Activated naive CD4-positive, alpha-beta T cell treated with anti-CD3 and anti-CD28 coated beads for 36 hours (primary cell): ENCODE results near the gene ZNF397. TPM values are rescaled to one million over a fixed set of nuclear protein-coding genes. Genes with fewer than 3 reads are reported as not detected.

Source experiments
- CTCF ChIA-PET: fragments of 350-600 bp; sonication (Branson Sonifier 250); formaldehyde crosslinking; loops from one replicate; lab custom pipeline; 2021; ENCODE audit warnings: antibody characterized with exemption; lab: Charles Lee
- DNase-seq: peaks from one replicate; pipeline ENCODE4 v3.0.0-alpha.2; 2020
- H3K27ac Mint-ChIP-seq: one replicate; pipeline ENCODE4 v1.8.0; 2021; ENCODE audit warnings: mild to moderate bottlenecking, mixed read lengths
- H3K27me3 Mint-ChIP-seq: one replicate; pipeline ENCODE4 v1.8.0; 2021; ENCODE audit warnings: low read depth, mixed read lengths
- H3K36me3 Mint-ChIP-seq: one replicate; pipeline ENCODE4 v1.8.0; 2021; ENCODE audit warnings: low read depth, mixed read lengths
- H3K4me1 Mint-ChIP-seq: one replicate; pipeline ENCODE4 v1.8.0; 2021; ENCODE audit warnings: low read depth, mixed read lengths
- H3K4me3 Mint-ChIP-seq: one replicate; pipeline ENCODE4 v1.8.0; 2021; ENCODE audit warnings: mild to moderate bottlenecking, moderate library complexity, mixed read lengths
- H3K9me3 Mint-ChIP-seq: one replicate; pipeline ENCODE4 v1.8.0; 2021; ENCODE audit warnings: mixed read lengths
- intact Hi-C: fragments of 100-400 bp; cut with micrococcal nuclease; formaldehyde crosslinking; loops from one replicate; pipeline ENCODE4 v1.15.1; 2023
- total RNA-seq, 2 experiments: library from RNA; stranded (reverse); gene quantifications; one replicate each; pipeline ENCODE4 v1.2.3, GENCODE V29; 2021

The ZNF397 gene
- total RNA-seq, 2 experiments from 2014 or later = 22.6 to 23.2 TPM

GRCh38 chr18:35278969-35279368 is 38.1 kb downstream of the ZNF397 start:
- peaks cover 15% of the 10 kb centered on the region for H3K4me1 Mint-ChIP-seq
- H3K4me3 Mint-ChIP-seq = no peak overlapping the region
- CTCF ChIA-PET = interaction anchor here (0.6 to 0.8 kb wide), 2 partner anchors 47 to 77 kb away, joined by 3 read pairs; no protein-coding TSS in a partner anchor
- no peak for DNase-seq
- intact Hi-C loops = no loop called here
- no peak overlapping the region for H3K27ac Mint-ChIP-seq
- peaks cover 3% of the 10 kb centered on the region for H3K9me3 Mint-ChIP-seq
- no peaks in the 10 kb centered on the region for H3K27me3 Mint-ChIP-seq
- H3K36me3 Mint-ChIP-seq = peaks cover 11% of the 10 kb centered on the region

- H3K9me3 Mint-ChIP-seq = peaks cover 10% of the 10 kb centered on the region
- CTCF ChIA-PET = no interaction called here
- H3K4me3 Mint-ChIP-seq = no peak overlapping the region
- H3K36me3 Mint-ChIP-seq = peaks cover 22% of the 10 kb centered on the region
- no peak for DNase-seq
- H3K4me1 Mint-ChIP-seq = peaks cover 19% of the 10 kb centered on the region
- no peak overlapping the region for H3K27ac Mint-ChIP-seq
- H3K27me3 Mint-ChIP-seq = no peaks in the 10 kb centered on the region
- intact Hi-C loops = no loop called here
Measured at GRCh38 chr18:35282353-35282752, 41.5 kb downstream of the ZNF397 start.

- CTCF ChIA-PET = interaction anchor here (0.6 to 1.0 kb wide), 2 partner anchors 8 to 103 kb away, joined by 3 read pairs; no protein-coding TSS in a partner anchor
- H3K27ac Mint-ChIP-seq = no peak overlapping the region
- H3K9me3 Mint-ChIP-seq = peaks cover 10% of the 10 kb centered on the region
- peaks cover 22% of the 10 kb centered on the region for H3K36me3 Mint-ChIP-seq
- no peak overlapping the region for H3K4me3 Mint-ChIP-seq
- peak; percentile 38 for DNase-seq
- peaks cover 20% of the 10 kb centered on the region for H3K4me1 Mint-ChIP-seq
- H3K27me3 Mint-ChIP-seq = no peaks in the 10 kb centered on the region
- intact Hi-C loops = no loop called here
Measured at GRCh38 chr18:35283923-35284794, 43.3 kb downstream of the ZNF397 start.

DNA sequence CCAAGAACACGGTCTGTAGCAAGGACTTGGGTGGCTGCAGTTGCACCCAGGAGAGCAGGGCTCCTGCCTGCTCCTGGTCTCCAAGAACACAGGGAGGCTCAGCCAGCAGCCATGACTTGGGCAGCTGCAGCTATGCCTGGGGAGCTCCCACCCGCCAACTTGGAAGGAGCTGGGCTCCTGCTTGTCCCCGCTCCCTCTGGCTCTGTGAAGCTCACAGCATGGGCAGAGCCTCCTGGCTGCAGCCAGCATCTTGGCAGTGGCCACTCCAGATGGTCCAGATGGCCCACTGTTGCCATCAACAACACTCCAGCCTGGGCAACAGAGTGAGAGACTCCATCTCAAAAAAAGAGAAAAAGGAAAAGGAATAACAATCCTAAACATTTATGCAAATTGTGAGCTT is 44.0 kb downstream of the ZNF397 start:
- no peaks in the 10 kb centered on the region for H3K27me3 Mint-ChIP-seq
- H3K9me3 Mint-ChIP-seq = peaks cover 9% of the 10 kb centered on the region
- no peak for DNase-seq
- H3K36me3 Mint-ChIP-seq = peaks cover 27% of the 10 kb centered on the region
- H3K27ac Mint-ChIP-seq = no peak overlapping the region
- H3K4me3 Mint-ChIP-seq = no peak overlapping the region
- intact Hi-C loops = no loop called here
- H3K4me1 Mint-ChIP-seq = peaks cover 23% of the 10 kb centered on the region
- CTCF ChIA-PET = no interaction called here

DNA sequence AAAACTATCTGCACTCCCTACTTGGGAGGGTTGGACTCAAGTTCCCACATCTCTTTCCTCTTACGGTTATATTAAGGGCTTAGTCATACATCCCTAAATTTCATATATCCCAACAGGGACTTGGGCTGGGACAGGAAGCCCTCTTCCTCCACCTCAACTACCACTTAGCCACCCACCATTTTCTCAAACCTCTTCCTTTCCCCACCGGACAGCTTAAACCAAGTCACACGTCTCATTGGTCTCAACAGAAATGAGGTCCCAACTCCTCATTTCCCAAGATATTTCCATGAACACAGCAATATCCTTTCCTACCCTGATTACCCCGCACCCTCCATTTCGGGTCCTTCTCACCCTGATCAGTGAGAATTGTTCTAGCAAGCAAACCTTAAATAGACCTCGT is 48.5 kb downstream of the ZNF397 start:
- peaks cover 46% of the 10 kb centered on the region for H3K4me1 Mint-ChIP-seq
- peaks cover 36% of the 10 kb centered on the region for H3K36me3 Mint-ChIP-seq
- CTCF ChIA-PET = interaction anchor here (0.9 to 1.2 kb wide), 2 partner anchors 11 to 47 kb away, joined by 4 to 5 read pairs; no protein-coding TSS in a partner anchor

GRCh38 chr18:35289727-35290093 is 48.9 kb downstream of the ZNF397 start:
- intact Hi-C loops = loop anchor here (1.0 to 5.0 kb wide), 12 partner anchors 22 to 683 kb away; partner anchors contain the start of genes GALNT1, INO80C, RMP24 and ZNF24
- CTCF ChIA-PET = interaction anchor here (0.9 to 1.2 kb wide), 2 partner anchors 32 to 47 kb away, joined by 3 to 4 read pairs; no protein-coding TSS in a partner anchor
- peak overlapping the region; percentile 97 for H3K27ac Mint-ChIP-seq
- peaks cover 2% of the 10 kb centered on the region for H3K27me3 Mint-ChIP-seq
- peaks cover 9% of the 10 kb centered on the region for H3K9me3 Mint-ChIP-seq
- peaks cover 46% of the 10 kb centered on the region for H3K4me1 Mint-ChIP-seq
- DNase-seq = peak; percentile 51
- peak overlapping the region; percentile 96 for H3K4me3 Mint-ChIP-seq
- peaks cover 40% of the 10 kb centered on the region for H3K36me3 Mint-ChIP-seq

More for the DNA sequence above, 48.5 kb downstream of the ZNF397 start:
- Mint-ChIP-seq H3K9me3 (peaks cover 9% of the 10 kb centered on the region), H3K27me3 (peaks cover 2% of the 10 kb centered on the region), H3K27ac (peak overlapping the region; percentile 97), H3K4me3 (peak overlapping the region; percentile 96)
- intact Hi-C loops = no loop called here
- no peak for DNase-seq

DNA sequence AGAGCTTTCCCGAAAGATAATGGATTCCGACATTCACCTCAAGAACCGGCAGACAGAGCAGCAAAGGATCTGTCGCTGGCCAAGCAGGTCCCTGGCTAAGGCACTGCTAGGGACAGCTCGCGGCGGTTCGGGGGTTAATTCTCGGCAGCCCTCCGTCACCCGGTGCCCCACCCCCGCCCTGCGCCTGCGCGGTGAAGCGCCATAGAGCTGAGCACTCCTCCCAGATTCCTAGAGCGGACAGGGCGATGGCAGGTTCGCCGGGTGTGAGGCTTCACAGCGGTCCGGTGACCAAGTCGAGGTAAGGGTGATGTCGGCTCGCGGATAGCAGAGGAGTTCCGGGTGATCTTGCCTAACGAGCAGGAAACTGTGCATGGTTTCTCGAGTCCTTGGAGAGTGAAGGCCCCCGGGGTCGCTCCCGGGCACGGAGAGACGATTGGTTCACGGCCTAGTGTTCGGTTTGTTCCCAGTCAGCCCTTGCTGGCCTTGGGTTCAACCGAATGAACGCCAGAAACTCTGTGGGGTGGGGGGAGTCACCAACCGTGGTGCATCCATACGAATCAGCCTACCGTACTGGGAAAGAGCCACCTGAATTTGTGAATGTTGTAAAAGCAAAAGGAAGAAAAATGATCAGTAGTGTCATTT is 49.4 kb downstream of the ZNF397 start, which contains the start of gene ZSCAN30:
Gene ZSCAN30 (minus strand): TSS at position 136 of the 642 bp plus-strand sequence. CDS start 25,877 bp downstream, outside the sequence.
- CTCF ChIA-PET = interaction anchor here (0.9 kb wide), 1 partner anchor 32 kb away, joined by 3 read pairs; no protein-coding TSS in a partner anchor
- Mint-ChIP-seq H3K27ac (peak within 1 kb of the TSS; percentile 97), H3K9me3 (peaks cover 9% of the 10 kb centered on the region), H3K36me3 (peaks cover 45% of the 10 kb centered on the region), H3K27me3 (peaks cover 2% of the 10 kb centered on the region), H3K4me3 (peak within 1 kb of the TSS; percentile 96), H3K4me1 (peaks cover 48% of the 10 kb centered on the region)
- intact Hi-C loops = loop anchor here (1.0 to 5.0 kb wide), 12 partner anchors 23 to 682 kb away; partner anchors contain the start of genes GALNT1, INO80C, RMP24 and ZNF24
- DNase-seq = peak; percentile 96

GRCh38 chr18:35291166-35291565 is 50.3 kb downstream of the ZNF397 start:
- Mint-ChIP-seq H3K4me3 (peak overlapping the region; percentile 96), H3K27me3 (peaks cover 2% of the 10 kb centered on the region), H3K27ac (peak overlapping the region; percentile 1), H3K4me1 (peaks cover 48% of the 10 kb centered on the region), H3K36me3 (peaks cover 49% of the 10 kb centered on the region), H3K9me3 (peaks cover 3% of the 10 kb centered on the region)
- CTCF ChIA-PET = no interaction called here
- no peak for DNase-seq
- intact Hi-C loops = loop anchor here (2.0 to 5.0 kb wide), 6 partner anchors 206 to 430 kb away; partner anchors contain the start of genes GALNT1 and INO80C

GRCh38 chr18:35296060-35296459 is 55.2 kb downstream of the ZNF397 start:
- Mint-ChIP-seq H3K9me3 (peaks cover 22% of the 10 kb centered on the region), H3K27me3 (no peaks in the 10 kb centered on the region), H3K4me1 (peaks cover 24% of the 10 kb centered on the region), H3K36me3 (peaks cover 75% of the 10 kb centered on the region), H3K27ac (no peak overlapping the region), H3K4me3 (no peak overlapping the region)
- DNase-seq = no peak
- CTCF ChIA-PET = no interaction called here
- intact Hi-C loops = no loop called here

- Mint-ChIP-seq H3K27me3 (no peaks in the 10 kb centered on the region), H3K27ac (no peak overlapping the region), H3K4me3 (no peak overlapping the region), H3K36me3 (peaks cover 93% of the 10 kb centered on the region), H3K9me3 (peaks cover 65% of the 10 kb centered on the region), H3K4me1 (no peaks in the 10 kb centered on the region)
- no peak for DNase-seq
- CTCF ChIA-PET = no interaction called here
- intact Hi-C loops = no loop called here
Measured at GRCh38 chr18:35303610-35304009, 62.8 kb downstream of the ZNF397 start.

DNA sequence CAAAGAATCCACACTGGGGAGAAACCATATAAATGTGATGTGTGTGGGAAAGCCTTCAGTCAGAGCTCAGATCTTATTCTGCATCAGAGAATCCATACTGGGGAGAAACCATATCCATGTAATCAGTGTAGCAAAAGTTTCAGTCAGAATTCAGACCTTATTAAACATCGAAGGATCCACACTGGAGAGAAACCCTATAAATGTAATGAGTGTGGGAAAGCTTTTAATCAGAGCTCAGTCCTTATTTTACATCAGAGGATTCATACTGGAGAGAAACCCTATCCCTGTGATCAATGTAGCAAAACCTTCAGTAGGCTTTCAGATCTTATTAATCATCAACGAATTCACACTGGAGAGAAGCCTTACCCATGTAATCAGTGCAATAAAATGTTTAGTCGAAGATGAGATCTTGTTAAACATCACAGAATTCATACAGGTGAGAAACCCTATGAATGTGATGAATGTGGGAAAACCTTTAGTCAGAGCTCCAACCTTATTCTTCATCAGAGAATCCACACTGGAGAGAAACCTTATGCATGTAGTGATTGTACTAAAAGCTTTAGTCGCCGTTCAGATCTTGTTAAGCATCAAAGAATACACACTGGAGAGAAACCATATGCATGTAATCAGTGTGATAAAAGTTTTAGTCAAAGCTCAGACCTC is 65.9 kb downstream of the ZNF397 start:
- H3K36me3 Mint-ChIP-seq = peaks cover 75% of the 10 kb centered on the region
- H3K9me3 Mint-ChIP-seq = peaks cover 73% of the 10 kb centered on the region
- no peaks in the 10 kb centered on the region for H3K27me3 Mint-ChIP-seq
- no peak overlapping the region for H3K27ac Mint-ChIP-seq
- H3K4me3 Mint-ChIP-seq = no peak overlapping the region
- no peaks in the 10 kb centered on the region for H3K4me1 Mint-ChIP-seq
- intact Hi-C loops = loop anchor here (5.0 kb wide), 1 partner anchor 39 kb away; no protein-coding TSS in a partner anchor
- CTCF ChIA-PET = no interaction called here
- DNase-seq = no peak
